GM12878 (cell line): ENCODE data around the gene ATP5PD. TPM values are rescaled to one million over a fixed set of nuclear protein-coding genes. Genes with fewer than 3 reads are reported as not detected.

Experiments
- ATF7 ChIP-seq: fragments of 450-650 bp; IDR thresholded peaks from 2 replicates; pipeline ENCODE4 v1.6.1; 2016; ENCODE audit warnings: low read depth, mild to moderate bottlenecking
- BMI1 ChIP-seq: fragments of 450-650 bp; IDR thresholded peaks from 2 replicates; pipeline ENCODE4 v1.6.1; 2016; ENCODE audit warnings: mild to moderate bottlenecking, moderate library complexity, borderline replicate concordance
- ESRRA ChIP-seq: IDR thresholded peaks from 2 replicates; pipeline ENCODE4 v1.6.1; 2012; ENCODE audit warnings: mild to moderate bottlenecking, low read length, improper control_type of control experiment
- HDAC6 ChIP-seq: fragments of 200-600 bp; sonication (generic); IDR thresholded peaks from one replicate; pipeline ENCODE4 v1.8.0; 2017; ENCODE audit warnings: antibody characterized with exemption; ENCODE audit not compliant: unreplicated experiment
- HDGF ChIP-seq: fragments of 450-650 bp; IDR thresholded peaks from 2 replicates; pipeline ENCODE4 v1.6.1; 2016; ENCODE audit warnings: antibody characterized with exemption
- JUND ChIP-seq: IDR thresholded peaks from 2 replicates; pipeline ENCODE4 v1.6.1; 2012; ENCODE audit warnings: low read depth, mild to moderate bottlenecking, low read length, improper control_type of control experiment, moderate library complexity
- MEF2A ChIP-seq: IDR thresholded peaks from 2 replicates; pipeline ENCODE4 v1.6.1; 2011; ENCODE audit warnings: low read depth, mild to moderate bottlenecking, low read length, moderate library complexity; ENCODE audit not compliant: insufficient read depth
- NFIC ChIP-seq: IDR thresholded peaks from 2 replicates; pipeline ENCODE4 v1.6.1; 2012; ENCODE audit warnings: low read depth, mild to moderate bottlenecking, inconsistent platforms, low read length, moderate library complexity
- PAX8 ChIP-seq: fragments of 450-650 bp; IDR thresholded peaks from 2 replicates; pipeline ENCODE4 v1.6.1; 2017; ENCODE audit warnings: mild to moderate bottlenecking, moderate library complexity
- SUZ12 ChIP-seq: fragments of 200-600 bp; sonication (generic); IDR thresholded peaks from one replicate; pipeline ENCODE4 v1.6.1; 2018; ENCODE audit warnings: antibody characterized with exemption, mild to moderate bottlenecking; ENCODE audit not compliant: unreplicated experiment
- polyA plus RNA-seq, 11 experiments: library from polyadenylated mRNA; depleted of rRNA in 4 of 11; unstranded in 6 of 11; stranded (reverse) in 5 of 11; fragments of >200 nt; fragmentation: Nextera tagmentation in 4 of 11; fragmentation: Illumina TruSeq in 1 of 11; extraction: Ambion mirVana in 4 of 11; extraction: Trizol in 1 of 11; gene quantifications; 1 replicate in 1 of 11; 2 replicates in 10 of 11; pipeline versions ENCODE4 v1.2.1 to v1.2.3, GENCODE V29; 2011 to 2016; ENCODE audit warnings: inconsistent platforms in 2 of 11, missing spikeins in 2 of 11, low read depth in 1 of 11
- total RNA-seq, 4 experiments: library from RNA; depleted of rRNA in 3 of 4; stranded (reverse); fragments of >200 nt in 3 of 4; fragmentation: Illumina TruSeq in 1 of 4; extraction: Trizol in 1 of 4; gene quantifications; 2 replicates each; pipeline versions ENCODE4 v1.2.1 to v1.2.3, GENCODE V29; 2013 to 2021
- TF ChIP-seq, protein P1 (sequence below): fragments of 450-650 bp; IDR thresholded peaks from 2 replicates; pipeline ENCODE4 v1.6.1; 2018; ENCODE audit warnings: borderline replicate concordance, mild to moderate bottlenecking; ENCODE audit not compliant: partially characterized antibody
- TF ChIP-seq, protein P2 (sequence below): fragments of 450-650 bp; IDR thresholded peaks from 2 replicates; pipeline ENCODE4 v1.6.1; 2017; ENCODE audit warnings: mild to moderate bottlenecking, moderate library complexity
- TF ChIP-seq, protein P3 (sequence below): fragments of 450-650 bp; IDR thresholded peaks from 2 replicates; pipeline ENCODE4 v1.6.1; 2017; ENCODE audit warnings: low read depth, mild to moderate bottlenecking, moderate library complexity
- TF ChIP-seq, protein P4 (sequence below): fragments of 150-350 bp; IDR thresholded peaks from 2 replicates; pipeline ENCODE4 v1.6.1; 2014; ENCODE audit warnings: mild to moderate bottlenecking, low read depth, low read length

Gene ATP5PD
- total and polyA plus RNA-seq, 10 of the 15 experiments (the other 5 are each of a cell fraction or from before 2014, with no cell fraction given): 172 to 772 (median 321) TPM

DNA sequence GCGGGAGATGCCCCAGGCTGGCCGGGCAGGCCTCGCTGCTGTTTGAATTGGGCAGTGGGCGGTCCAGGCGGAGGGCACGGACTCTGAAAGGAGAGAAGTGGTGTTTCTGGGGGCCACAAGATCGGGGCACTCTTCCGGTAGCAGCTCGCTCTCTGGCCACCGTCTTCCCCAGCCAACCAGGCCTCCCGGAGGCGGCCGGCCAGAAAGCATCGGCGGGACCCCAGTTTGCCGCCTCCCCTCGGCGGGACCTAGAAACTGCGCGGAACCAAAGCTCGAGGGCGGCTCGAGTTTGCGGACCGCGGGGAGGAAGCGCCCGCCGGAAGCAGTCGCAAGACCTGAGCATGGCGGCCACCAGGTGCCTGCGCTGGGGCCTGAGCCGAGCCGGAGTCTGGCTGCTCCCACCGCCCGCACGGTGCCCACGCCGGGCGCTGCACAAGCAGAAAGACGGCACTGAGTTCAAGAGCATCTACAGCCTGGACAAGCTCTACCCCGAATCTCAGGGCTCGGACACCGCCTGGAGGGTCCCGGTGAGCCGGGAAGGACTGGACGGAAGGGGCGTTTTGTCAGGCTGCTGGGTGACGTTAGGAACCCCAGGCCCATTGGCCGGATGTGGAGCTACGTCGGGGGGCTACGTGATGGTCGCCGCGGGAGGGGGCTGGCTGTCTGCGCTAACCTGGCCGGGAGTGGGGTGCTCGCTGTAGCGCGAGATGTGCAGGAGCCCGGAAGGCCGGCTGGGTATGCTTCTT is 34.2 kb downstream of the ATP5PD start, which contains the start of gene MRPL58 (continued):
- TF ChIP-seq, protein P1, sequence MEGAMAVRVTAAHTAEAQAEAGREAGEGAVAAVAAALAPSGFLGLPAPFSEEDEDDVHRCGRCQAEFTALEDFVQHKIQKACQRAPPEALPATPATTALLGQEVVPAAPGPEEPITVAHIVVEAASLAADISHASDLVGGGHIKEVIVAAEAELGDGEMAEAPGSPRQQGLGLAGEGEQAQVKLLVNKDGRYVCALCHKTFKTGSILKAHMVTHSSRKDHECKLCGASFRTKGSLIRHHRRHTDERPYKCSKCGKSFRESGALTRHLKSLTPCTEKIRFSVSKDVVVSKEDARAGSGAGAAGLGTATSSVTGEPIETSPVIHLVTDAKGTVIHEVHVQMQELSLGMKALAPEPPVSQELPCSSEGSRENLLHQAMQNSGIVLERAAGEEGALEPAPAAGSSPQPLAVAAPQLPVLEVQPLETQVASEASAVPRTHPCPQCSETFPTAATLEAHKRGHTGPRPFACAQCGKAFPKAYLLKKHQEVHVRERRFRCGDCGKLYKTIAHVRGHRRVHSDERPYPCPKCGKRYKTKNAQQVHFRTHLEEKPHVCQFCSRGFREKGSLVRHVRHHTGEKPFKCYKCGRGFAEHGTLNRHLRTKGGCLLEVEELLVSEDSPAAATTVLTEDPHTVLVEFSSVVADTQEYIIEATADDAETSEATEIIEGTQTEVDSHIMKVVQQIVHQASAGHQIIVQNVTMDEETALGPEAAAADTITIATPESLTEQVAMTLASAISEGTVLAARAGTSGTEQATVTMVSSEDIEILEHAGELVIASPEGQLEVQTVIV: no peak
- TF ChIP-seq HDGF: 0 out of 2 replicates have a peak, but pooled peaks have one; percentile 19
- TF ChIP-seq BMI1: no peak
- TF ChIP-seq, protein P2, sequence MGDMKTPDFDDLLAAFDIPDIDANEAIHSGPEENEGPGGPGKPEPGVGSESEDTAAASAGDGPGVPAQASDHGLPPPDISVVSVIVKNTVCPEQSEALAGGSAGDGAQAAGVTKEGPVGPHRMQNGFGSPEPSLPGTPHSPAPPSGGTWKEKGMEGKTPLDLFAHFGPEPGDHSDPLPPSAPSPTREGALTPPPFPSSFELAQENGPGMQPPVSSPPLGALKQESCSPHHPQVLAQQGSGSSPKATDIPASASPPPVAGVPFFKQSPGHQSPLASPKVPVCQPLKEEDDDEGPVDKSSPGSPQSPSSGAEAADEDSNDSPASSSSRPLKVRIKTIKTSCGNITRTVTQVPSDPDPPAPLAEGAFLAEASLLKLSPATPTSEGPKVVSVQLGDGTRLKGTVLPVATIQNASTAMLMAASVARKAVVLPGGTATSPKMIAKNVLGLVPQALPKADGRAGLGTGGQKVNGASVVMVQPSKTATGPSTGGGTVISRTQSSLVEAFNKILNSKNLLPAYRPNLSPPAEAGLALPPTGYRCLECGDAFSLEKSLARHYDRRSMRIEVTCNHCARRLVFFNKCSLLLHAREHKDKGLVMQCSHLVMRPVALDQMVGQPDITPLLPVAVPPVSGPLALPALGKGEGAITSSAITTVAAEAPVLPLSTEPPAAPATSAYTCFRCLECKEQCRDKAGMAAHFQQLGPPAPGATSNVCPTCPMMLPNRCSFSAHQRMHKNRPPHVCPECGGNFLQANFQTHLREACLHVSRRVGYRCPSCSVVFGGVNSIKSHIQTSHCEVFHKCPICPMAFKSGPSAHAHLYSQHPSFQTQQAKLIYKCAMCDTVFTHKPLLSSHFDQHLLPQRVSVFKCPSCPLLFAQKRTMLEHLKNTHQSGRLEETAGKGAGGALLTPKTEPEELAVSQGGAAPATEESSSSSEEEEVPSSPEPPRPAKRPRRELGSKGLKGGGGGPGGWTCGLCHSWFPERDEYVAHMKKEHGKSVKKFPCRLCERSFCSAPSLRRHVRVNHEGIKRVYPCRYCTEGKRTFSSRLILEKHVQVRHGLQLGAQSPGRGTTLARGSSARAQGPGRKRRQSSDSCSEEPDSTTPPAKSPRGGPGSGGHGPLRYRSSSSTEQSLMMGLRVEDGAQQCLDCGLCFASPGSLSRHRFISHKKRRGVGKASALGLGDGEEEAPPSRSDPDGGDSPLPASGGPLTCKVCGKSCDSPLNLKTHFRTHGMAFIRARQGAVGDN: peak; percentile 26; the same call in 1 of the 2 replicates
- no peak for TF ChIP-seq ESRRA
- TF ChIP-seq JUND: no peak
- TF ChIP-seq, protein P3, sequence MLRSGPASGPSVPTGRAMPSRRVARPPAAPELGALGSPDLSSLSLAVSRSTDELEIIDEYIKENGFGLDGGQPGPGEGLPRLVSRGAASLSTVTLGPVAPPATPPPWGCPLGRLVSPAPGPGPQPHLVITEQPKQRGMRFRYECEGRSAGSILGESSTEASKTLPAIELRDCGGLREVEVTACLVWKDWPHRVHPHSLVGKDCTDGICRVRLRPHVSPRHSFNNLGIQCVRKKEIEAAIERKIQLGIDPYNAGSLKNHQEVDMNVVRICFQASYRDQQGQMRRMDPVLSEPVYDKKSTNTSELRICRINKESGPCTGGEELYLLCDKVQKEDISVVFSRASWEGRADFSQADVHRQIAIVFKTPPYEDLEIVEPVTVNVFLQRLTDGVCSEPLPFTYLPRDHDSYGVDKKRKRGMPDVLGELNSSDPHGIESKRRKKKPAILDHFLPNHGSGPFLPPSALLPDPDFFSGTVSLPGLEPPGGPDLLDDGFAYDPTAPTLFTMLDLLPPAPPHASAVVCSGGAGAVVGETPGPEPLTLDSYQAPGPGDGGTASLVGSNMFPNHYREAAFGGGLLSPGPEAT: peak; percentile 83; the same call in 1 of the 2 replicates
- TF ChIP-seq, protein P4, sequence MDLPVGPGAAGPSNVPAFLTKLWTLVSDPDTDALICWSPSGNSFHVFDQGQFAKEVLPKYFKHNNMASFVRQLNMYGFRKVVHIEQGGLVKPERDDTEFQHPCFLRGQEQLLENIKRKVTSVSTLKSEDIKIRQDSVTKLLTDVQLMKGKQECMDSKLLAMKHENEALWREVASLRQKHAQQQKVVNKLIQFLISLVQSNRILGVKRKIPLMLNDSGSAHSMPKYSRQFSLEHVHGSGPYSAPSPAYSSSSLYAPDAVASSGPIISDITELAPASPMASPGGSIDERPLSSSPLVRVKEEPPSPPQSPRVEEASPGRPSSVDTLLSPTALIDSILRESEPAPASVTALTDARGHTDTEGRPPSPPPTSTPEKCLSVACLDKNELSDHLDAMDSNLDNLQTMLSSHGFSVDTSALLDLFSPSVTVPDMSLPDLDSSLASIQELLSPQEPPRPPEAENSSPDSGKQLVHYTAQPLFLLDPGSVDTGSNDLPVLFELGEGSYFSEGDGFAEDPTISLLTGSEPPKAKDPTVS: 0 out of 2 replicates have a peak, but pooled peaks have one; percentile 57
- peak; percentile 21; the same call in 1 of the 2 replicates for TF ChIP-seq ATF7
- peak; percentile 79 for TF ChIP-seq MEF2A
- no peak for TF ChIP-seq SUZ12
- TF ChIP-seq PAX8: no peak
- no peak for TF ChIP-seq HDAC6
- peak; percentile 42; the same call in 1 of the 2 replicates for TF ChIP-seq NFIC
